Effector CD4-positive, alpha-beta T cell (primary cell): ENCODE measurements around the gene ITGA7.

Source experiments
- DNase-seq: peaks from one replicate; pipeline ENCODE4 v3.0.0-alpha.2; 2020

Gene ITGA7

GRCh38 chr12:55636853-55637252, 70.9 kb downstream of the ITGA7 start, which contains the start of gene OR10P1:
Gene OR10P1 (plus strand): TSS chr12:55636892. CDS start chr12:55636892, 0 bp downstream.
- no peak for DNase-seq

- DNase-seq = no peak
These were observed 71.5 kb downstream of the ITGA7 start for GRCh38 chr12:55636116-55636655.
